ENCODE results near the gene RAB17. TPM values are rescaled to one million over a fixed set of nuclear protein-coding genes. Genes with fewer than 3 reads are reported as not detected.

Gene RAB17
- total RNA-seq, 6 experiments from 2014 or later = 57.5 to 129 (median 77.9) TPM

- WGBS (ENCODE audit: insufficient coverage, low coverage, low lambda C conversion rate, missing lambda C conversion rate) = 83% methylated on average over 3 of the region's 3 CpGs
- no peaks in the 10 kb centered on the region for H3K27me3 ChIP-seq
- H3K4me3 ChIP-seq = no peak overlapping the region
- H3K4me1 ChIP-seq = no peaks in the 10 kb centered on the region
- no peaks in the 10 kb centered on the region for H3K9me3 ChIP-seq
- H3K36me3 ChIP-seq = no peaks in the 10 kb centered on the region
- DNase-seq = no peak
- ATAC-seq = no peak
- no peak overlapping the region for H3K27ac ChIP-seq
- no peak for TF ChIP-seq CTCF (IDR thresholded peaks at IDR 0.05)
- intact Hi-C loops (cut with DNase I) = no loop called here
Measured at GRCh38 chr2:237637429-237638135, 47.0 kb upstream of the RAB17 start.

GRCh38 chr2:237636578-237636977, 46.0 kb upstream of the RAB17 start:
- no peaks in the 10 kb centered on the region for H3K4me1 ChIP-seq

GRCh38 chr2:237633061-237633561, 42.6 kb upstream of the RAB17 start:
- peaks cover 0 to 7% (median 1%) of the 10 kb centered on the region in 4 donors for H3K4me1 ChIP-seq
- H3K9me3 ChIP-seq = no peaks in the 10 kb centered on the region
- no peaks in the 10 kb centered on the region for H3K36me3 ChIP-seq
- no CpG with 5 or more reads among the region's 10 CpGs for WGBS (ENCODE audit: insufficient coverage, low coverage, low lambda C conversion rate, missing lambda C conversion rate)
- no peak overlapping the region for H3K27ac ChIP-seq
- intact Hi-C loops (cut with DNase I) = no loop called here
- DNase-seq = no peak
- ATAC-seq = peak in 1 of 4 donors; percentile 14
- H3K4me3 ChIP-seq = no peak overlapping the region
- TF ChIP-seq POLR2A (IDR thresholded peaks at IDR 0.05) (no peak), CTCF (IDR thresholded peaks at IDR 0.05) (no peak)
- no peaks in the 10 kb centered on the region for H3K27me3 ChIP-seq

More at GRCh38 chr2:237636578-237636977, 46.0 kb upstream of the RAB17 start:
- Histone ChIP-seq H3K36me3 (no peaks in the 10 kb centered on the region), H3K27me3 (no peaks in the 10 kb centered on the region), H3K27ac (no peak overlapping the region), H3K9me3 (no peaks in the 10 kb centered on the region), H3K4me3 (no peak overlapping the region)
- WGBS (ENCODE audit: insufficient coverage, low coverage, low lambda C conversion rate, missing lambda C conversion rate) = 88% methylated on average over 1 of the region's 1 CpG
- DNase-seq (no peak), ATAC-seq (no peak)
- intact Hi-C loops (cut with DNase I) = no loop called here
- TF ChIP-seq CTCF (IDR thresholded peaks at IDR 0.05) = no peak
- no peak for TF ChIP-seq POLR2A (IDR thresholded peaks at IDR 0.05)

GRCh38 chr2:237631801-237632585, 41.5 kb upstream of the RAB17 start:
- H3K27me3 ChIP-seq = no peaks in the 10 kb centered on the region
- no peak overlapping the region for H3K27ac ChIP-seq
- no peaks in the 10 kb centered on the region for H3K36me3 ChIP-seq
- TF ChIP-seq POLR2A (IDR thresholded peaks at IDR 0.05) (no peak), CTCF (IDR thresholded peaks at IDR 0.05) (no peak)
- WGBS (ENCODE audit: insufficient coverage, low coverage, low lambda C conversion rate, missing lambda C conversion rate) = 98% methylated on average over 6 of the region's 19 CpGs
- peaks cover 0 to 8% (median 1%) of the 10 kb centered on the region in 4 donors for H3K4me1 ChIP-seq
- ATAC-seq (no peak), DNase-seq (no peak)
- intact Hi-C loops (cut with DNase I) = no loop called here
- no peak overlapping the region for H3K4me3 ChIP-seq
- no peaks in the 10 kb centered on the region for H3K9me3 ChIP-seq

Data from right lobe of liver (tissue), 6 donors.